ENCODE results near the gene SLC25A24. TPM values are rescaled to one million over a fixed set of nuclear protein-coding genes. Genes with fewer than 3 reads are reported as not detected.

Gene SLC25A24
- total and polyA plus RNA-seq, 2 of the 13 experiments (the other 11 are each of a cell fraction or from before 2014, with no cell fraction given), result 8.0 to 12.4 TPM

DNA sequence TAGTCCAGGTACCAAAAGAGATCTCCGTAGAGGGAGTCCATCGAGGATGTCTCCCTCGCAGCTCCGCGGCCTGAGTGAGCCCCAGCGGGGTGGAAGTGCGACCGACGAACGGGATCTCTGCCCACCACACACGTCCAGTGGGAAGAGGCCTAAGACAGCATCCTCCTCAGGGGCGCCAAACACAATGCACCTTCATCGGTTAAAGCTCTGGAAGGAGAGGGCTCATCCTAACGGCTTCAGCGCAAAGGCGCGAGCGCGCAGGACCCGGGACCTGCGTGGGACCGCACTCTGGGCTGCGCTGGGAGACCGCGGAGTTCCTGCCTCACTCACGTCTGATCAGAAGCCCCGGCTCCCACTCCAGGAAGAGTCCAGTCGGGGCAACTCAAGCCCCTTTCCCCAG lies 7.6 kb downstream of the SLC25A24 start:
- no peak for DNase-seq (ENCODE audit: low spot score)
- intact Hi-C loops (cut with micrococcal nuclease; ENCODE audit: unreplicated experiment) (no loop called here), in situ Hi-C loops (cut with HindIII; ENCODE audit: extremely low pct_ligation_motif_present, low pct_unique_long_range_greater_than_20kb) (no loop called here)
- Histone ChIP-seq H3K36me3 (replicated peaks in 1 of 2; ENCODE audit: control insufficient read depth in 1 of 2, insufficient read depth in 2 of 2, low read length in 2 of 2) (0 out of 5 replicates have a peak, but pooled peaks cover 0 to 7% of the 10 kb centered on the region in 2 experiments), H3K9ac (ENCODE audit: insufficient read depth, low read depth, low read length) (no peak overlapping the region), H2AFZ (ENCODE audit: low read length) (no peak overlapping the region), H3K9me3 (ENCODE audit: low read length) (peaks cover 5% of the 10 kb centered on the region; the same call in 1 of the 2 replicates), H3K27me3 (ENCODE audit: control insufficient read depth in 1 of 2, insufficient read depth in 2 of 2, low read length in 2 of 2) (no peaks in the 10 kb centered on the region), H3K4me3 (replicated peaks in 1 of 3; ENCODE audit: insufficient read depth in 1 of 3, low read depth in 2 of 3, low read length in 3 of 3) (no peak overlapping the region), H3K4me2 (ENCODE audit: low read depth, low read length) (no peak overlapping the region), H3K79me2 (ENCODE audit: insufficient read depth, low read length) (no peaks in the 10 kb centered on the region), H4K20me1 (ENCODE audit: insufficient read depth, low read length) (no peaks in the 10 kb centered on the region), H3K27ac (ENCODE audit: extremely low read length, insufficient read depth, low read length) (no peak overlapping the region), H3K4me1 (ENCODE audit: insufficient read depth, low read length) (no peaks in the 10 kb centered on the region)
- CTCF ChIA-PET (ENCODE audit: low intra/inter-chr PET ratio, low total read pairs), result no interaction called here
- no TSS peak for BruUV-seq (replicated peaks)
- TF ChIP-seq THYN1 (CRISPR knock-in tag; IDR thresholded peaks at IDR 0.05; ENCODE audit: borderline replicate concordance, low read depth) (no peak), MAFG (CRISPR knock-in tag; IDR thresholded peaks at IDR 0.05) (no peak), ZNF883 (CRISPR knock-in tag; IDR thresholded peaks at IDR 0.05; ENCODE audit: not compliant biosample characterization) (no peak), CENPT (CRISPR knock-in tag; IDR thresholded peaks at IDR 0.05; ENCODE audit: low read depth) (no peak), NCOA2 (CRISPR knock-in tag; IDR thresholded peaks at IDR 0.05) (no peak), TCF7 (IDR thresholded peaks at IDR 0.05; ENCODE audit: low read depth) (no peak), XBP1 (CRISPR knock-in tag; IDR thresholded peaks at IDR 0.05) (no peak), ATAD3A (CRISPR knock-in tag; IDR thresholded peaks at IDR 0.05) (no peak), ZBTB21 (CRISPR knock-in tag; IDR thresholded peaks at IDR 0.05) (no peak), NR2C2 (CRISPR knock-in tag; IDR thresholded peaks at IDR 0.05; ENCODE audit: borderline replicate concordance) (no peak), DZIP1 (CRISPR knock-in tag; IDR thresholded peaks at IDR 0.05) (no peak), PHB2 (IDR thresholded peaks at IDR 0.05; ENCODE audit: partially characterized antibody) (no peak), SP4 (CRISPR knock-in tag; IDR thresholded peaks at IDR 0.05) (no peak), U2AF1 (optimal IDR thresholded peaks at IDR 0.05; ENCODE audit: low read depth, low read length) (no peak), ZNF207 (IDR thresholded peaks at IDR 0.05; ENCODE audit: borderline replicate concordance) (no peak), ZNF782 (CRISPR knock-in tag; IDR thresholded peaks at IDR 0.05; ENCODE audit: borderline replicate concordance) (no peak)
- TF ChIP-seq, protein P1, sequence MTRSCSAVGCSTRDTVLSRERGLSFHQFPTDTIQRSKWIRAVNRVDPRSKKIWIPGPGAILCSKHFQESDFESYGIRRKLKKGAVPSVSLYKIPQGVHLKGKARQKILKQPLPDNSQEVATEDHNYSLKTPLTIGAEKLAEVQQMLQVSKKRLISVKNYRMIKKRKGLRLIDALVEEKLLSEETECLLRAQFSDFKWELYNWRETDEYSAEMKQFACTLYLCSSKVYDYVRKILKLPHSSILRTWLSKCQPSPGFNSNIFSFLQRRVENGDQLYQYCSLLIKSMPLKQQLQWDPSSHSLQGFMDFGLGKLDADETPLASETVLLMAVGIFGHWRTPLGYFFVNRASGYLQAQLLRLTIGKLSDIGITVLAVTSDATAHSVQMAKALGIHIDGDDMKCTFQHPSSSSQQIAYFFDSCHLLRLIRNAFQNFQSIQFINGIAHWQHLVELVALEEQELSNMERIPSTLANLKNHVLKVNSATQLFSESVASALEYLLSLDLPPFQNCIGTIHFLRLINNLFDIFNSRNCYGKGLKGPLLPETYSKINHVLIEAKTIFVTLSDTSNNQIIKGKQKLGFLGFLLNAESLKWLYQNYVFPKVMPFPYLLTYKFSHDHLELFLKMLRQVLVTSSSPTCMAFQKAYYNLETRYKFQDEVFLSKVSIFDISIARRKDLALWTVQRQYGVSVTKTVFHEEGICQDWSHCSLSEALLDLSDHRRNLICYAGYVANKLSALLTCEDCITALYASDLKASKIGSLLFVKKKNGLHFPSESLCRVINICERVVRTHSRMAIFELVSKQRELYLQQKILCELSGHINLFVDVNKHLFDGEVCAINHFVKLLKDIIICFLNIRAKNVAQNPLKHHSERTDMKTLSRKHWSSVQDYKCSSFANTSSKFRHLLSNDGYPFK (CRISPR knock-in tag; IDR thresholded peaks at IDR 0.05; ENCODE audit: borderline replicate concordance), result no peak
- WGBS (ENCODE audit: low lambda C conversion rate), result 91% methylated on average over 28 of the region's 28 CpGs
- ATAC-seq, result no peak
- FAIRE-seq, result no peak
- POLR2A ChIA-PET, result no interaction called here

All from HepG2 (cell line).